Skin epidermis (tissue), 12 donors: ENCODE results near the gene CLCN5.

ENCODE experiments used
- H3K27ac ChIP-seq, 21 experiments: fragments of 200-600 bp; sonication (generic) in 11 of 21; one replicate each; pipeline ENCODE4 v1.5.0; 2020; ENCODE audit warnings: mild to moderate bottlenecking in 3 of 21, inconsistent platforms in 2 of 21, moderate library complexity in 2 of 21
- H3K4me3 ChIP-seq, 7 experiments: fragments of 200-600 bp; sonication (generic) in 2 of 7; one replicate each; pipeline ENCODE4 v1.5.0; 2020; ENCODE audit warnings: inconsistent platforms in 2 of 7, mild to moderate bottlenecking in 2 of 7, moderate library complexity in 1 of 7

The CLCN5 gene

GRCh38 chrX:49922291-49923241, at the start of gene CLCN5:
CLCN5 (plus strand) TSS chrX:49922596; CDS start chrX:49925299, 2,703 bp downstream.
- peak within 1 kb of the TSS in 20 of 21 experiments; percentile 35 to 90 (median 80) for H3K27ac ChIP-seq
- H3K4me3 ChIP-seq = peak within 1 kb of the TSS; percentile 51 to 82 (median 67)

DNA sequence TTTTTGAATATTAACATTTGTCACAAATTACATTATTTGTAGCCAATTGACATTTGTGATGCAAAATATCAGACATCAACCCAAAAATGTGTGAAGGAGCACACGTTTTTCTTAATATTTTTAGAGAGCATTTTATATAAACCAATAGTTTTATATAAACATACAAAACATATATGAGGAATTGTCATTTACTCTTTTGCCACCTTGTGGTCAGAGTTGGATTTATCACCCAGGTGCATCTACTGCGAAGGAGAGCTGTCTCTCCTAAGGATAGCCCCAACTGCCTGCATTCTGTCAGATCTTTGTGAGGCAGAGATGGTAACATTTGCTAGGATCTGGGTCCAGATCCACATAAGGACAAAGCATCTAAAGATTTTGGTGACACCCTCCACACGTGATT, 45.6 kb upstream of the CLCN5 start:
- Histone ChIP-seq H3K27ac (no peak overlapping the region), H3K4me3 (no peak overlapping the region)

GRCh38 chrX:49877397-49878101, 44.8 kb upstream of the CLCN5 start:
- no peak overlapping the region for H3K4me3 ChIP-seq
- H3K27ac ChIP-seq = peak overlapping the region in 8 of 21 experiments; percentile 37 to 85 (median 72)

DNA sequence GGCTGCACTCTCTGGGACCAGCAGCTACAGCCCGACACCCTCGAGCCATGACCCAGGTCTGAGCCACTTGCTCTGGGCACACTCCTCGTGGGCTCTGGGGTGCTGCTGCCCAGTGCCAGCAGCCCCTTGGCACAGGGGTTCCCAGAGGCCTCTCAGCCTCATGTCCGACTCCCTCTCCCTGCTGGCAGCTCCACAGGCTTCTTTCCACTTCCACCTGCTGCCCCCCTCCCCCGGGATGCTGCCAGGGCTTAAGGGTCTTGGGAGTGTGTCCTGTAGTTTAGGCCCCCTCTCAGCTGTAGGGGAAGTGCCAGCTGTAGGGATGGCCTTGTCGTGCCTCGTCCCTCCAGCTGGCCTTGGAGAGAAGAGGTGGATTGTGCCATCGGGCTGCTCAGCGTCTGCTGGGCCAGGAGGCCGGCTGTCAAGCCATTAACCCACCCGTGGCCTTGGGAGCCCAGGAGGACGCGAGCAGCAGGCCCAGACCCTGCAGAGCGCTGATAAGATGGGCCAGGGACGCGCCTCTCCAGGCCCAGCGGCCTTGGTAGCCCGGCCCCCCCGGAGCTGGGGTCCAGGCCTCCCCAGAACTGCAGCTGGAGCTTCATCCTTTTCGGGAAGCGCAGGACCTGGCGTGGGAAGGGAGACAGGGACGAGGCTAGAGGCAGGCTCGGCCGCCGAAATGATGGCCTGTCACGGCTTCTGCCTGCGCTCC, 44.1 kb upstream of the CLCN5 start:
- Histone ChIP-seq H3K27ac (peak overlapping the region in 20 of 21 experiments; percentile 37 to 88 (median 74)), H3K4me3 (peak overlapping the region; percentile 33 to 60 (median 50))

GRCh38 chrX:49878834-49879655, 43.4 kb upstream of the CLCN5 start, which contains the start of gene USP27X:
USP27X (plus strand) TSS chrX:49879484; CDS start chrX:49880308, 824 bp downstream.
- H3K4me3 ChIP-seq = peak within 1 kb of the TSS; percentile 33 to 60 (median 50)
- peak within 1 kb of the TSS in 20 of 21 experiments; percentile 59 to 88 (median 78) for H3K27ac ChIP-seq

GRCh38 chrX:49879656-49880277, 42.6 kb upstream of the CLCN5 start:
- H3K4me3 ChIP-seq = peak overlapping the region; percentile 33 to 60 (median 50)
- peak overlapping the region in 18 of 21 experiments; percentile 67 to 88 (median 78) for H3K27ac ChIP-seq

GRCh38 chrX:49880668-49881067, 41.7 kb upstream of the CLCN5 start:
- H3K27ac ChIP-seq = no peak overlapping the region
- H3K4me3 ChIP-seq = no peak overlapping the region

DNA sequence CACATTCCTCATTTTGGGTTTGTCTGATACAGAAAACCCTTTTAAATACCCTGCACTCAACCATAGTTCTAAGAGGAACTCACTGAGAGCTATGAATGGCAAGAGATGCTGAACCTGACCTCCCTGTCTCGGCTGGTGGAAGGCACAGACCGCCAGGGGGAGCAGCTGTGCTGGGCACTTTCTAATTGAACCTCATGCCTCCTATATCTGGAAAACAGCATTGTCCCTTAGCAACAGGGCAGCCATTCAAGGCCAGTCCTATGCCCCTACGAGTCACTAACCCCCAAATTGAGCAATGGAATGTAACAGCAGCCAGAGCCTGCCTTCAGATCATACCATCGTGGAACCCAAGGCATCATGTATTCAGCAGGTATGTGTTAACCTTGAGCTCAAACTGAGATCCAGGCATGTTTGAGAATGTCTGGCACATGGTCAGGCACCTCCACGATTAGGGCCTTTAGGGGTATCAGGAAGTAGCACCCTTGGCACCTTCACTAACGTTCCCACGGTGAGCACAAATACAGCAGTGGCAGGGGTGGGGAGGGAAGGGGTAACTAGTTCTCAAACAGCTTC, 38.0 kb upstream of the CLCN5 start:
- Histone ChIP-seq H3K27ac (no peak overlapping the region), H3K4me3 (no peak overlapping the region)

DNA sequence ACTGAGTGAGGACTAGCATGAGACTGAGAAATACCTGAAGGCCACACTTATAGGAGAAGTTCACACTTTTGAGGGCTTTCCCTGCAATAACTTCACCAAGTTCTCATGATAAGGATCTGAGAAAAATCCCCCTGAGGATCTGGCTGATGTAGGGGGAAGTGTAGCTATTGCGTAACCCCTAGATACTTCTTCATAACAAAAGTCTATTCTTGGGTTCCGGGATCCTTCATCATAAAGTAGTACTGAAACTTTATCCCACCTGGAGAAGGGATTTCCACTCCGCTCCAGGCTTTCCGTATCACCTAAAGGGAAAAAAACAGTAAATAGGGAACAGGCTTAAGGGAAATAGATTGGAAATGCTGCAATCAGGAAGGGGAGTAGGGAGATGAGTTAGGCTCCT, 29.9 kb upstream of the CLCN5 start:
- no peak overlapping the region for H3K27ac ChIP-seq
- no peak overlapping the region for H3K4me3 ChIP-seq

DNA sequence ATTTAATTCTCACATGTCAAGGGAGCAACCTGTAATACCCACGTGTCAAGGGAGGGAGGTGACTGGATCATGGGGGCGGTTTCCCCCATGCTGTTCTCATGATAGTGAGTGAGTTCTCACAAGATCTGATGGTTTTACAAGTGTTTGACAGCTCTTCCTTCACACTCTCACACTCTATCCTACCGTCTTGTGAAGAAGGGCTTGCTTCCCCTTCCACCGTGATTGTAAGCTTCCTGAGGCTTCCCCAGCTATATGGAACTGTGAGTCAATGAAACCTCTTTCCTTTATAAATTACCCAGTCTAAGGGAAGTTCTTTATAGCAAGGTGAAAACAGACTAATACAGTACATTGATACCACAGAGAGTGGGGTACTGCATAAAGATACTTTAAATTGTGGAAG, 25.4 kb upstream of the CLCN5 start:
- no peak overlapping the region for H3K4me3 ChIP-seq
- no peak overlapping the region for H3K27ac ChIP-seq

DNA sequence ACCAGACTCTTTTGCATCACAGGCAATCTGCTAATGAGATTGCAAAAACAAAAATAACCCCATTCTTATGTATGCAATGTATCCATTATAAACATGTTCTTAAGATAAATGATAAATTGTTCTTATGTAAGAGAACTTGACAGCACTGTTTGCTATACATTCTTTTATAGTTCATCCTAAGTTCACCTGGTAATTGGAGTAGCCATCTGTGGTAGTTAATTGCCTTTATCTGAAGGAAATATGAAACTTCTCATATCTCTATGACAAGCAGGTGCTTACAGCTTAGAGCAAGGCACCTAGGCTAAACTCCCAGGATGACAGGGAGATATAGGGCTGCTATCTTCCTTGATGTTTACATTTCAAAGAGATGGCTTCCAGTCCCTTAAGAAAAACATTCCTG, 21.3 kb upstream of the CLCN5 start:
- no peak overlapping the region for H3K27ac ChIP-seq
- no peak overlapping the region for H3K4me3 ChIP-seq

DNA sequence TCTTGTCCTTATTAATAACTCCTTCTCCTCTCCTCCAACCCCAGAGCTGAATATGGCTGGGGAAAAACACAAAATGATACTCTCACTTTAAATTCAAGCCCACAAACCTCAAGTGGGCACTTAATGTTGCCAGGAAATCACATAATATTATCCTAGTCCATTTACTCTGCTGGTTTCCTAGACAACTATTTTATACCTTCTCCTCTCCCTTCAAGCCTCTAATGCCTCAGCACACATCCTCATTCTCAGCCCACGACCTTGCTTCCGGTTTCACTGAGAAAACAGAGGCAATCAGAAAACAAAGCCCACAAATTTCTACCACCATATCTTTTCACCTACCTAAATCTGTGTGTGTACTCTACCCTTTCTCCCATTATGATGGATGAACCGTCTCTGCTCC, 12.1 kb upstream of the CLCN5 start:
- no peak overlapping the region for H3K4me3 ChIP-seq
- no peak overlapping the region for H3K27ac ChIP-seq

DNA sequence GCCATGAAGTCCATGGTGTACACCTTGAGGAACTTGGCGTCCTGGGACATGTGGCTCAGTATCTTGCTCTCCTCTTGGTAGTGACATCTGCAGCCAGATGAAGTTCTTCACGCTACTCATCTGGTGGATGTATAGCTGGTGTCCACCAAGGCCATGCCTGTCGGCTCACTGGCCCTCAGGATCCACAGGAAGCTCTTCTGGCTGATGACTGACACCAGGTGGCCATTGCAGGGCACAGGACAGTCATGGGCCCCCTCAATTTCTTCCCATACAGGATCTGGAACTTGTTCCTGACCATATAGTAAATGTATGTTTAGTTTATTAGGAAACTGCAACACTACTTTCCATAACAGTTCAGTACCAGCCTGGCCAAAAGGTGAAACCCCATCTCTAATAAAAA, 10.3 kb upstream of the CLCN5 start:
- H3K4me3 ChIP-seq = no peak overlapping the region
- H3K27ac ChIP-seq = no peak overlapping the region

- no peak overlapping the region for H3K27ac ChIP-seq
- no peak overlapping the region for H3K4me3 ChIP-seq
These were observed 9.5 kb upstream of the CLCN5 start for GRCh38 chrX:49912861-49913260.

GRCh38 chrX:49915361-49916222, 6.8 kb upstream of the CLCN5 start:
- H3K27ac ChIP-seq = no peak overlapping the region
- H3K4me3 ChIP-seq = no peak overlapping the region

DNA sequence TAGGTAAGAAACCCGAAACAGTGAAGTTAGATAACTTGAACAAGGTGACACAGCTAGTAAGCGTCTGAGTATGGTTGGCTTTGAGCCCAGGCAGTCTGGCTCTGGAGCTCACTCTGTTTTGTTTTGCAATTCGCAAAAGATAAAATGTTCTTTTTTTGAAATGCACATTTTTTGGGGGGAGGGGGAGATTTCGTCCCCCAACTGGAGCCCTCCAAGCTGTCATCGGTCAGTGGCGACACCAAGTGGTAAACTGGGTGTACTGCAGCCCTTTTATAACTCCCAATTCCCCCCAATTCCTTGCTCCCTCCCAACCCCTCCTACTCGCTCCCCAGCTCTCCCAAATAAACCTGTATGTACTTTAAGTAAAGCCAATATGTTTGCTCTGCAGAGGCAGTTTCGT, 2.8 kb upstream of the CLCN5 start:
- Histone ChIP-seq H3K4me3 (no peak overlapping the region), H3K27ac (no peak overlapping the region)

- Histone ChIP-seq H3K27ac (no peak overlapping the region), H3K4me3 (no peak overlapping the region)
These were observed 1.3 kb upstream of the CLCN5 start for GRCh38 chrX:49921109-49921508.
